Panc1 (cell line): ENCODE data around the gene ZNF362.
"Not testable (repeated sequence)": the region's sequence is repeated elsewhere in the genome, so short reads cannot be mapped to it uniquely, and the experiment has no call there.

Source experiments
- POLR2AphosphoS5 ChIP-seq: IDR thresholded peaks from 2 replicates; pipeline ENCODE4 v1.6.1; 2012; ENCODE audit warnings: mild to moderate bottlenecking, low read depth, low read length, moderate library complexity
- SIN3A ChIP-seq: IDR thresholded peaks from 2 replicates; pipeline ENCODE4 v1.6.1; 2012; ENCODE audit warnings: low read depth, mild to moderate bottlenecking, low read length, moderate library complexity, borderline replicate concordance; ENCODE audit not compliant: insufficient read depth
- TF ChIP-seq, protein P1 (sequence below): fragments of 450-650 bp; IDR thresholded peaks from 2 replicates; pipeline ENCODE4 v1.5.1; 2017; ENCODE audit warnings: mild to moderate bottlenecking
- TF ChIP-seq, protein P2 (sequence below), 2 experiments: IDR thresholded peaks; 2 replicates each; pipeline ENCODE4 v1.6.1; 2011 to 2012; ENCODE audit warnings: low read depth in 2 of 2, control low read depth in 1 of 2, low read length in 1 of 2, mild to moderate bottlenecking in 1 of 2, moderate library complexity in 1 of 2; ENCODE audit not compliant: insufficient read depth in 1 of 2

- TF ChIP-seq POLR2AphosphoS5, SIN3A: not testable (repeated sequence)
- TF ChIP-seq, protein P1, sequence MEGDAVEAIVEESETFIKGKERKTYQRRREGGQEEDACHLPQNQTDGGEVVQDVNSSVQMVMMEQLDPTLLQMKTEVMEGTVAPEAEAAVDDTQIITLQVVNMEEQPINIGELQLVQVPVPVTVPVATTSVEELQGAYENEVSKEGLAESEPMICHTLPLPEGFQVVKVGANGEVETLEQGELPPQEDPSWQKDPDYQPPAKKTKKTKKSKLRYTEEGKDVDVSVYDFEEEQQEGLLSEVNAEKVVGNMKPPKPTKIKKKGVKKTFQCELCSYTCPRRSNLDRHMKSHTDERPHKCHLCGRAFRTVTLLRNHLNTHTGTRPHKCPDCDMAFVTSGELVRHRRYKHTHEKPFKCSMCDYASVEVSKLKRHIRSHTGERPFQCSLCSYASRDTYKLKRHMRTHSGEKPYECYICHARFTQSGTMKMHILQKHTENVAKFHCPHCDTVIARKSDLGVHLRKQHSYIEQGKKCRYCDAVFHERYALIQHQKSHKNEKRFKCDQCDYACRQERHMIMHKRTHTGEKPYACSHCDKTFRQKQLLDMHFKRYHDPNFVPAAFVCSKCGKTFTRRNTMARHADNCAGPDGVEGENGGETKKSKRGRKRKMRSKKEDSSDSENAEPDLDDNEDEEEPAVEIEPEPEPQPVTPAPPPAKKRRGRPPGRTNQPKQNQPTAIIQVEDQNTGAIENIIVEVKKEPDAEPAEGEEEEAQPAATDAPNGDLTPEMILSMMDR = not testable (repeated sequence)
- TF ChIP-seq, protein P2, sequence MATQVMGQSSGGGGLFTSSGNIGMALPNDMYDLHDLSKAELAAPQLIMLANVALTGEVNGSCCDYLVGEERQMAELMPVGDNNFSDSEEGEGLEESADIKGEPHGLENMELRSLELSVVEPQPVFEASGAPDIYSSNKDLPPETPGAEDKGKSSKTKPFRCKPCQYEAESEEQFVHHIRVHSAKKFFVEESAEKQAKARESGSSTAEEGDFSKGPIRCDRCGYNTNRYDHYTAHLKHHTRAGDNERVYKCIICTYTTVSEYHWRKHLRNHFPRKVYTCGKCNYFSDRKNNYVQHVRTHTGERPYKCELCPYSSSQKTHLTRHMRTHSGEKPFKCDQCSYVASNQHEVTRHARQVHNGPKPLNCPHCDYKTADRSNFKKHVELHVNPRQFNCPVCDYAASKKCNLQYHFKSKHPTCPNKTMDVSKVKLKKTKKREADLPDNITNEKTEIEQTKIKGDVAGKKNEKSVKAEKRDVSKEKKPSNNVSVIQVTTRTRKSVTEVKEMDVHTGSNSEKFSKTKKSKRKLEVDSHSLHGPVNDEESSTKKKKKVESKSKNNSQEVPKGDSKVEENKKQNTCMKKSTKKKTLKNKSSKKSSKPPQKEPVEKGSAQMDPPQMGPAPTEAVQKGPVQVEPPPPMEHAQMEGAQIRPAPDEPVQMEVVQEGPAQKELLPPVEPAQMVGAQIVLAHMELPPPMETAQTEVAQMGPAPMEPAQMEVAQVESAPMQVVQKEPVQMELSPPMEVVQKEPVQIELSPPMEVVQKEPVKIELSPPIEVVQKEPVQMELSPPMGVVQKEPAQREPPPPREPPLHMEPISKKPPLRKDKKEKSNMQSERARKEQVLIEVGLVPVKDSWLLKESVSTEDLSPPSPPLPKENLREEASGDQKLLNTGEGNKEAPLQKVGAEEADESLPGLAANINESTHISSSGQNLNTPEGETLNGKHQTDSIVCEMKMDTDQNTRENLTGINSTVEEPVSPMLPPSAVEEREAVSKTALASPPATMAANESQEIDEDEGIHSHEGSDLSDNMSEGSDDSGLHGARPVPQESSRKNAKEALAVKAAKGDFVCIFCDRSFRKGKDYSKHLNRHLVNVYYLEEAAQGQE (IDR thresholded peaks at IDR 0.05; ENCODE audit: insufficient read depth in 1 of 2, low read depth in 2 of 2, low read length in 1 of 2) = not testable (repeated sequence)
These were observed 34.3 kb downstream of the ZNF362 start for GRCh38 chr1:33290615-33291014.
